ENCODE measurements around the gene HSPB8.

GRCh38 chr12:119204671-119205285, 26.0 kb downstream of the HSPB8 start:
- TF ChIP-seq POLR2AphosphoS5 (IDR thresholded peaks at IDR 0.05; ENCODE audit: borderline replicate concordance, low read depth, low read length) (no peak), EZH2 (IDR thresholded peaks at IDR 0.05) (no peak), FOXP2 (optimal IDR thresholded peaks at IDR 0.05; ENCODE audit: control extremely low read depth, extremely low read length, insufficient read depth) (no peak)
